Daoy (cell line): ENCODE data around the gene PLAGL1. TPM values are rescaled to one million over a fixed set of nuclear protein-coding genes. Genes with fewer than 3 reads are reported as not detected.

Source experiments
- DNase-seq: peaks from one replicate; pipeline ENCODE4 v3.0.0-alpha.2; 2015; ENCODE audit warnings: low read depth
- total RNA-seq: library from RNA; depleted of rRNA; stranded (reverse); fragments of >200 nt; shearing (Covaris generic); gene quantifications from 2 replicates; pipeline ENCODE4 v1.2.3, GENCODE V29; 2014

PLAGL1 gene
- total RNA-seq, 1 experiment from 2014 or later, result 2.6 TPM

DNA sequence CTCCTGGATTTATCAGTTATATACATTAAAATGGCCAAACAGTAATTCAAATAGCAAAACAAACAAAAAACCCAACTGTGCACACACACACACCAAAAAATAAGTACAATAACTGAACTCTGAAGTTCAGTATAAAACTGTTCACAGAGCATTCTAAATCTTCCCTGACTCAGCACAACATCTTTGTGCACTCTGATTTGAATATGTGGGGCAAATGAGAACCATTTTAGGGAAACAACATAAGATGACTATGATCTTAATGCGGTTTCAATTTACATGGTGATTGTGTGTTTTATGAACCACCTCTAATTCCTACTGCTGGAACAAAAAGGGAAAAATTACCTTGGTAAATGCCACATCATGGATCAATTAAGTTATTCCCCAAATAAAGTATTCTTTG lies 41.7 kb downstream of the PLAGL1 start:
- no peak for DNase-seq

DNA sequence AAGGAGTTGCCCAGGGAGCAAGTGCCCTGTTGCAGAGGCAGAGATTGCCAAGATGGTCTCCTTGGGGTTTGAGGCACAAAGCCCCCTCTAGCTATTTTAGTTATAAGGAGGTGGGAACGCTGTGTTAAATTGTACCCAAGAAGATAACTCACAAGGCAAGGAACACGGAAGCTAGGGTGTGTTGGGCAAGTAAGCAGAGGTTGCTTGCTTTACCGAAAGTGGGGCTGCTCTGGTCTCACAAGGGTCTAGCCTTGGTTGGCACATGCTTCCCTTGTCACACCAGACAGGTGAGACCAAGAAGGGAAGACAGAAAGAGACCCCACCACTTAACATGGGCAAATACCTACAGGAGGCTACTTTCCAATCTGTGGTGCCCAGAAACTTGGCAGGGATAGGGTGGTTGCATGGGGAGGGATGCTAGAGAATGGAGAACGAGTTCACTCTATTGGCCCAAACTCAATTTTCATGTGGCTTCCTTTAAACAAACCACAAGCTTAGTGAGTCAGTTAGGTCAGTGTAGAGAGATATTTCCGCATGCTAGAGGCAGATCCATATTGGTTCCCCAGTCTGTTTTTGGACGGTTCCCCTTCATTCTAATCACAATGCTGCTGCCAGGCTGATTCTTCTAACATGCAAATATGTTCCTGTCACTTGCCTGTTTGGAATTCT lies 42.4 kb downstream of the PLAGL1 start:
- DNase-seq, result peak; percentile 75

GRCh38 chr6:143964674-143965081 lies 43.4 kb downstream of the PLAGL1 start:
- no peak for DNase-seq

- DNase-seq, result no peak
Observed at GRCh38 chr6:143963158-143963919, 44.7 kb downstream of the PLAGL1 start.

DNA sequence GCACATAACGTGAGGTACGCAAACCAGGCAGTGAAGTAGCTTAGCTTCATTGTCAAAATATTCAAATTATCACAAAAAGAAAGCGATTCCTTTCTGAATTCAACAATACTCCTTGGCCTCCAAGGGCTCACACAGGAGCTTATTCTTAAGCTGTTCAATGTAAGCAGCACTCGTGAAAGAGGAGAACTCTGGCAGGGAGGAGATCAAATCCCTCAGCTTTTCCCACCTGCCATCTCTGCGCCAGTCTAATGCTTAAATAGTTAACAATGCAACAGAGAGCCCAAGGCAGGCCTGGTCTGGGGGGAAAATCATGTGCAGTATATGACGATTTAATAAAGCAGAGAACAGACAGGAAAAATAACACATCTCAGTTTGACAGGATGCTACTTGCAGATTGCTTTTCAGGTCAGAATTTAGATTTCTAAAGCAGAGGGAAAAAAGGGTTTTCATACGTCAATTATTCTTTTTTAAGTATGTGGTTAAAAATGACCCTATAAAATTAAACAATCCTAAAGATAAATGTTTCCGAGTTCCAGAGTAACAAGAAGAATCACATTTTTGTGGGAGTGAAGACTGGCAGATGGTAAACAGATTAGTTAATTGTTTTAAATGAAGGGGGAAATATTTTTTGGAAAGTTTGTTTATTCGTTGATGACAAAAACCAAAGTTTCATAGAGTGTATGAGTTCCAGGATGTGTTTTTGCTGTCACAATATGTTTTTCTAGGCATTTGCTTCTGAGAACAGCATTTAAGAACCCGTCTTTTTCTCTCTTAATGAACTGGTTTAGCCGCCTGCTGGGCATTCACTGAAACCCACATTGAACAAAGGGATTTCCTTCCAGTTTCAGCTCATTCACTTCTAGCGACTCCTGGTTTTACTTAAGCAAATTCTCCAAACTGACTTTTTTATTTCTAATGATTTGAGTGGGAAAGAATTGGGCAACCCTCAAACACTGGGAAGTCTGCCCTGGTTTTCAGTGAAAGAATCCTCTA lies 45.9 kb downstream of the PLAGL1 start:
- DNase-seq, result no peak

DNA sequence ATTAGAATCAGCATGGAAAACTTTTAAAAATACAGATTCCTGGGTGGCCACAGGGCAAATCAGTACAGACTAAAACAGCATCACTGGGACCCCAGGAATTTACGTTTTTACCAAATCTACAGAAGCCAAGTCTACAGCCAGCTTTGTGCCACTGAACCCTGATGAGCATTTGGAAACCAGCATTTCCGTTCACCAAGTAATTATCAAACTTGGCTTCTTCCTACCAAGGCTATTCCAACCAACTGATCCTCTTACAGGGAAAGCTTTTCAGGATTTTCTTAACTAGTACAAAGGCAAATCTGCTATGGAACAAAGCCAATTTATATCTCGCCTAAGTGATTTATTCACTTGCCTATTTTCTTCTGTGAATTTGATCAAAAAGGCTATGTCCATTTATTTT lies 47.0 kb downstream of the PLAGL1 start:
- no peak for DNase-seq

DNA sequence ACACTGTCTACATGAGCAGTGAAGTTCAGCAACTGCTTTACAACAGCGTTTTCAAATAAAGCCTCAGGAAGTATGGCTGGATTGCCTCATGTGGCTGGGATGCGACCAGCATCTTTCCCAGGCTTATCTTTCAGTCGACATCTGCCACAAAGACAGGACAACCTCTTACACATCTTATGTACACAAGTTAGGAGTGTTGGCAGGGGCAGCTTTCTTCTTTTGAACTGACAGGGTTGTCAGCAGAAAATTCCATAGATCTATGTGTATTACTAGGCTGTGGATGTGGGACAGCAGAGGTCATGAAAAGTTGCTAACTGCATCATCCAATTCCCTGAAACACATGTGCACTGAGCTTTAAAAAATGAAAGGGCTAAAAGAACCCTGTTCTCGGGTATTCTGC lies 48.1 kb downstream of the PLAGL1 start:
- no peak for DNase-seq

DNA sequence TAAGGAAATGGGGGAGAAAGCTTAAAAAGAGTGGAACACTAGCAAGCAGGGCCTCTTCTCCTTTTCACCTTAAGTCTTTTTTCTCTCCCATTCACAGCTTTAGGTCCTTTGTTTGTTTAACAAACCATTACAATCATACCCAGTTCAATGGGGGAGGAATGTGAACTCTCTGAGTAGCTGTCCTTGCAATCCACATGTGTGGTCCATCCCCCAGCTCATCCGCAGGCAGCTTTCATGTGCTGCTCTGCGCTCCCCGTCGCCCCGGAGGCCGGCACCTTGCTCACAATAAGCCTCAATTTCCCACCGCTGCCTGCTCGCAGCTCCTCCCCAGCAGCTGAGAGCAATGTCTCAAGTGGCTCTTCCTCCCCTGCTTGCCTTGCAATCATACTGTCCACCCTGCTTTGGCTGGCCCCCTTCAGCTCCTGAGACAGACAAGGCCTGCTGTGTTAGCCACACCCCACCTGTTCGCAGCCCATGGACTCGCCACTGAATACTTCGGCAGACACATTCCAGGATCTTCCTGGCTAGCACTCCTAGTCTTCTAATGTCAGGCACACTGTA lies 49.1 kb downstream of the PLAGL1 start:
- no peak for DNase-seq

DNA sequence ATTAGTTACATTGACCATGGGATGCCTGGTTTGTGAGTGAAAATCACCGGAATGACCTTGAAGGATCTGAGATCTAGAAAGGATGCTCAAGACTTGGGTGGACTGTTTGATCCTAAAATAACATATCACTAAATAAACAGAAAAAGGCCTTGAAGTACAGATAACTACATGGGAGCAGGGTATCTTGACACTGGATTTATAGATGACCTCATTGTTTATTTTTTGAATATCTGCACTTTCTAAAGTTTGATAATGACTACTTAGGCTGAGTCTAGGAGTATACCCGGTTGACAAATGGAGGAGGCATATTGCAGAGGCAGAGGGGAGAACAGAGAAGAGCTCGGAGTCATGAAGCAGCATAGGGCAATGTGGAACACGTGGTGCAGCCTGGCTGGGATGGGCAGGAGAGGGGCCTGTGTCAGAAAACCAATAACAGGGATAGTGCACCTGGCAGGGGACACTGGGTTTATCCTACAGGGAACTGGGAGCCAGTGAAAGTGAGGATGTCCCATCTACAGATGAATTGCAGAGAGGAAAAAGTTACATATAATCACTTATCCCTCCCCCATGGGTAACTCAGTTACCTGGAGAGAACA lies 50.3 kb downstream of the PLAGL1 start:
- DNase-seq, result no peak

DNA sequence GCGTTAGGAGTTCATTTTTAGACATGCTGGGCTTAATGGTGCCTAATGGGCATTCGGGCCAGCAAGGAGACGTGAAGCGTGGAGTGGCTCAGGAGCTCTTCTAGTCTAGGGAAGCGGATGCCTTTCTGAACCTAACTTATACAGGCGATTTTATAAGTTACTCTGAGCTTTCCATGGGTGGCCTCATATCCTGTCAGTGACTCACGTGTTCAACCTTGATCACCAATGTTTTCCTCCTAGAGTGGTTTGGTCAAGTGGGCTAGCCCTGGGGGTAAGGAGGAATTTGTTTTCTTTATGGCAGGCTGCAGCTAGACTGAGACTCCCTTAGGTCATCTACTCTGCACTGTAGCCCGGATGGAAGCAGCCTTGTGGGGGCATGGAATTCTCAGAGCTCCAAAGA lies 52.1 kb downstream of the PLAGL1 start:
- DNase-seq, result peak; percentile 75

GRCh38 chr6:143953922-143954321 lies 54.1 kb downstream of the PLAGL1 start:
- DNase-seq, result no peak

GRCh38 chr6:143952947-143953701 lies 54.9 kb downstream of the PLAGL1 start:
- DNase-seq, result no peak

- DNase-seq, result no peak
Observed at GRCh38 chr6:143952060-143952778, 55.8 kb downstream of the PLAGL1 start.

DNA sequence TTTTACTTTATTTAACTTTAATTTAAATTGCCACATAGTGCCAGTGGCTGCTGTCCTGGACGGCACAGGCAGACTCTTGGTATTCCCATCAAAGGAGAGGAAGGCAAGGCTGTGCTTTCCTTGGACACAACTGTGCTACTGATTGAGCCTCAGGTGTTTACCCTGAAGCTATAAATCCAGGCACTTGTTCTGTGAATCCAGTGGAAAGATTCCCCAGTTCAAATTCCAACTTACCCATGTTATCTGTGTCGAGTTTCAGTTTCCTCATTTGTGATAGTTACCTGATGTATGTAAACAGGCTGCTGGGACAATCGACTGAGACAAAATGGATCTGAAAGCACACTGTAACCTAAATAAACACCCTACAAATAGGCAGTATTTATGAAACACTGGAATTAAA lies 57.2 kb downstream of the PLAGL1 start:
- DNase-seq, result no peak

DNA sequence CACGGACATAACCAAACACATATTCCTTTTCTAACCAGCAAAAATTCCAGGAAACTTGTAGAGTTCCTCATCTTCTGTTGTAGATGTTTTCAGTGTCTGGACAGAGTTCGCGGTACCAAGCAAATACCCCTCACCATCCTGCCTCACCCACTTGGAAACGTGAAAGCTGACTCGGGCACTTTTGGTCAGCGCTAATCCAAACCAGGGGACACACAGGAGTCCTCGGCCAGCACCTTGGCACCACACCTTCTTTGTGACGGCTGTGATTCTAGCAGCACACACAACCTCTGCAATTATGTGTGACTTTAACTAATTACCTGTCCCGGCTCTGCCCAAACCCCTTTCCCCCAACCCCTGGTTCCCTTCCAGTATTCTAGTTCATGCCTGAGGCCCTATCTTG lies 58.1 kb downstream of the PLAGL1 start:
- DNase-seq, result no peak

- DNase-seq, result no peak
Observed at GRCh38 chr6:143949535-143949934, 58.5 kb downstream of the PLAGL1 start.

DNA sequence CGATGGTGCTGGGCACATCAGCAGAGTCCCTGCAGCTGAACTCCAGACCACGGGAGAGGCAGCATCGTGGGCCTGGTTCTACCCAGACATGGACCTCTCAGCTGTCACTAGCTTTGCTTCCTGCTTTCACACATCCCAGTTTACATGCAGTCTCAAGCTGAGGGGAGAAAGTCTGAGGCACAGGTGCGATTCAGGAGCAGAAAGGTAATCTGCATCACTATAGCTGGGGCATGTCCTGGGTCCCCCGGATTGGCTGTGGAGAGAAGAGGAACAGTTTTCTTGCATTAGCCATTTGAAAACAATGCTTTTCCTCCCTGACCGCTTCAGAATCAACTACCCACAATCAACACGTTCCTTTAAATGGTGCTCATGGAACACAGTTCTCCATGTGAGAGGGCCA lies 59.9 kb downstream of the PLAGL1 start:
- DNase-seq, result no peak

DNA sequence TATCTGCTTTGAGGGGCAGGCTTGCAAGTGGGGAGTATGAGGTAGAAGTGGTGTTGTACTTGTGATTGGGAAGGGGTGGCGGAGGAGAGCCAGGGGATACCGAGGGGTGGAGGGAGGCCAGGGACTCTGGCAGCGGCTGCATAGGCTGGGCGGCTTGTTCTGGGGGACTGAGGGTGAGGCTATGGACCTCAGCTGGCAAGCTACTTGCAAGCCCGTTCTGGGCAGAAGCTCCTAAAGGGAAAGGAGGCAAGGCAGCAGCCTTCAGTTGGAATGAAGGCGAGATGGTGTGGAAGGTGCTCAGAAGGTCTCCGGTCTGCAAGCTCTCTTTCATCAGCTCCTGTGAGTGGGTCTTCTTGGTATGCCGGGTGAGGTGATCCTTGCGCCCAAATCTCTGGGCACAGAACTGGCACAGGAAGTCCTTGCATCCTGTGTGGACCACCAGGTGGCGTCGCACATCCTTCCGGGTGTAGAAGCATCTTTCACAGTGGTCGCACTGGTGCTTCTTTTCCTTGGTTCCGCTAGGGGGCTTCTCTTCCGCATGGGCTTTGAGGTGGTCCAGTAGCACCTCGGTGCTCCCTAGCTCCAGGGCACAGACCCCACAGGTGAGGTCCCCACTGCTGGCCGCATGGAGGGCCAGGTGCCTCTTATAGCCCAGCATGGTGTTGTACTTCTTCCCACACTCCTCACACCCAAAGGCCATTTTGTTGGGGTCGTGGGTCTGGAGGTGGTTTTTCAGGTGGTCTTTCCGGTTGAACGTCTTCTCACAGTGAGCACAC lies 66.0 kb downstream of the PLAGL1 start:
- peak; percentile 89 for DNase-seq

DNA sequence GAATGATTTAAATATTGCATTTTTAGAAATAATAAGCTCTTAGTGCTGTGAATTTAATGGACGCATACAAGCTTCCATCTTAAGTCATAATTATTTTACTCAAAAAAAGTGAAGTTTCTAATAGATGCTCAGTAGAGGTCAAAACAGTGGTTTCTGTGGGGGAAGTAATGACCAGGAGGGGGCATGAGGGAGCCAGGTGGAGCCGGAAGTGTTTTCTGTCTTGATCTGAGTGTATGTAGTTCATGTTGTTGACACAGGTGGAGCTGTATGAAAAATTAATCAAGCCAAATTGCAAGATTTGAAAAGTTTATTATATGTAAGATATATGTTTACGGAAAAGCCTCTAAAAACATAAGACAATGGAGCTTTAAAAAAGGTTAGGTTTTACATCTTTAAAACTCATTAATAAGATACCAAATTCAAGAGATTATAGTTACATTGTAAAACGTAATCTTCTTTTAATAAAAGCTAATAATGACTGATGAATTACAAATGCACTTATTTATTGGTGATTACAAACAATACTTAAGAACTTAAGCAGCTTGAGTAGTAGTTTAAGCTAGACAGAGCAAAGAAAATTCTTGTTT lies 68.0 kb downstream of the PLAGL1 start:
- peak; percentile 61 for DNase-seq
